IPS-NIHi11 (cell line): ENCODE data around the gene LYPD4.

Experiments used
- DNase-seq: peaks from one replicate; pipeline ENCODE4 v3.0.0; 2012; ENCODE audit warnings: mixed read lengths, low spot score

Gene LYPD4

GRCh38 chr19:41872775-41873647 lies 28.5 kb upstream of the LYPD4 start:
- DNase-seq = peak; percentile 74

GRCh38 chr19:41872384-41872774 lies 27.9 kb upstream of the LYPD4 start:
- no peak for DNase-seq

- DNase-seq = no peak
Measured at GRCh38 chr19:41871573-41872383, 27.3 kb upstream of the LYPD4 start.

- no peak for DNase-seq
Measured at GRCh38 chr19:41870401-41870873, 26.0 kb upstream of the LYPD4 start.

GRCh38 chr19:41869374-41869955 lies 25.0 kb upstream of the LYPD4 start:
- DNase-seq = no peak

GRCh38 chr19:41868989-41869300 lies 24.5 kb upstream of the LYPD4 start:
- DNase-seq = no peak

- DNase-seq = no peak
Measured at GRCh38 chr19:41868120-41868988, 23.9 kb upstream of the LYPD4 start.

GRCh38 chr19:41866284-41866683 lies 21.8 kb upstream of the LYPD4 start:
- no peak for DNase-seq

GRCh38 chr19:41864374-41864773 lies 19.9 kb upstream of the LYPD4 start:
- DNase-seq = no peak

GRCh38 chr19:41863209-41863931 lies 18.9 kb upstream of the LYPD4 start:
- DNase-seq = no peak

GRCh38 chr19:41862445-41862986 lies 18.0 kb upstream of the LYPD4 start:
- no peak for DNase-seq

- DNase-seq = no peak
Measured at GRCh38 chr19:41861846-41862245, 17.4 kb upstream of the LYPD4 start.

- no peak for DNase-seq
Measured at GRCh38 chr19:41861116-41861768, 16.8 kb upstream of the LYPD4 start.

- DNase-seq = no peak
Measured at GRCh38 chr19:41860419-41861115, 16.1 kb upstream of the LYPD4 start.

- DNase-seq = peak; percentile 96
Measured at GRCh38 chr19:41859618-41860418, 15.3 kb upstream of the LYPD4 start, which contains the start of gene RPS19. Gene RPS19, plus strand, starts transcription at chr19:41860255. Its CDS starts 520 bp downstream, at chr19:41860775.

GRCh38 chr19:41859213-41859617 lies 14.7 kb upstream of the LYPD4 start:
- no peak for DNase-seq

GRCh38 chr19:41853768-41854167 lies 9.3 kb upstream of the LYPD4 start:
- DNase-seq = no peak

GRCh38 chr19:41853344-41853743 lies 8.9 kb upstream of the LYPD4 start:
- DNase-seq = no peak

GRCh38 chr19:41851456-41851855 lies 7.0 kb upstream of the LYPD4 start:
- DNase-seq = no peak
